ENCODE results near the gene PRPF8. TPM values are rescaled to one million over a fixed set of nuclear protein-coding genes. Genes with fewer than 3 reads are reported as not detected.

PRPF8 gene
- total and polyA plus RNA-seq, 3 donors from 2014 or later: 307 to 325 (median 315) TPM

- peaks cover 34% of the 10 kb centered on the region for H3K4me1 ChIP-seq
- no peaks in the 10 kb centered on the region for H3K27me3 ChIP-seq
- no peaks in the 10 kb centered on the region for H3K9me3 ChIP-seq
- H3K4me3 ChIP-seq: no peak overlapping the region
- intact Hi-C loops (cut with DNase I; ENCODE audit: low total_unique reads): no loop called here
- DNase-seq: peak; percentile 82
- no peak overlapping the region for H3K27ac ChIP-seq
- TF ChIP-seq POLR2A (IDR thresholded peaks at IDR 0.05): no peak
- peak; percentile 94 to 97 (median 95) for TF ChIP-seq CTCF (IDR thresholded peaks at IDR 0.05)
- 41 to 44% methylated on average over 11 of the region's 11 CpGs for WGBS, 2 donors
- H3K36me3 ChIP-seq (ENCODE audit: low read depth, missing control alignments): no peaks in the 10 kb centered on the region
Measured at GRCh38 chr17:1720856-1721386, 36.3 kb upstream of the PRPF8 start.

- intact Hi-C loops (cut with DNase I; ENCODE audit: low total_unique reads): no loop called here
- H3K4me3 ChIP-seq: no peak overlapping the region
- TF ChIP-seq POLR2A (IDR thresholded peaks at IDR 0.05): no peak
- TF ChIP-seq CTCF (IDR thresholded peaks at IDR 0.05): no peak
- H3K4me1 ChIP-seq: peaks cover 34% of the 10 kb centered on the region
- no peaks in the 10 kb centered on the region for H3K36me3 ChIP-seq (ENCODE audit: low read depth, missing control alignments)
- no peaks in the 10 kb centered on the region for H3K9me3 ChIP-seq
- 77 to 79% methylated on average over 17 to 19 of the region's 19 CpGs for WGBS, 2 donors
- no peak for DNase-seq
- peak overlapping the region; percentile 92 to 99 for H3K27ac ChIP-seq
- H3K27me3 ChIP-seq: no peaks in the 10 kb centered on the region
Measured at GRCh38 chr17:1718362-1719165, 33.9 kb upstream of the PRPF8 start.

GRCh38 chr17:1716912-1717695 lies 32.4 kb upstream of the PRPF8 start:
- intact Hi-C loops (cut with DNase I; ENCODE audit: low total_unique reads): no loop called here
- H3K9me3 ChIP-seq: no peaks in the 10 kb centered on the region
- no peak for TF ChIP-seq POLR2A (IDR thresholded peaks at IDR 0.05)
- TF ChIP-seq CTCF (IDR thresholded peaks at IDR 0.05): peak in 1 of 3 experiments; percentile 1
- no peaks in the 10 kb centered on the region for H3K27me3 ChIP-seq
- H3K27ac ChIP-seq: peak overlapping the region; percentile 92 to 99
- H3K4me3 ChIP-seq: peak overlapping the region; percentile 73 to 75
- 0% methylated on average over 12 to 13 of the region's 13 CpGs for WGBS, 2 donors
- DNase-seq: peak; percentile 95
- H3K4me1 ChIP-seq: peaks cover 40% of the 10 kb centered on the region
- no peaks in the 10 kb centered on the region for H3K36me3 ChIP-seq (ENCODE audit: low read depth, missing control alignments)

- Histone ChIP-seq H3K36me3 (ENCODE audit: low read depth, missing control alignments) (no peaks in the 10 kb centered on the region), H3K27me3 (no peaks in the 10 kb centered on the region), H3K27ac (peak overlapping the region; percentile 97 to 99), H3K4me3 (peak overlapping the region; percentile 99 to 100), H3K4me1 (peaks cover 40% of the 10 kb centered on the region), H3K9me3 (no peaks in the 10 kb centered on the region)
- TF ChIP-seq POLR2A (IDR thresholded peaks at IDR 0.05) (peak; percentile 96), CTCF (IDR thresholded peaks at IDR 0.05) (peak in 1 of 3 experiments; percentile 41)
- intact Hi-C loops (cut with DNase I; ENCODE audit: low total_unique reads): no loop called here
- WGBS, 2 donors: 1% methylated on average over 20 to 68 of the region's 70 CpGs
- DNase-seq: peak; percentile 100
Measured at GRCh38 chr17:1716076-1716911, 31.6 kb upstream of the PRPF8 start.
